Panc1 (cell line): ENCODE data around the gene MRRF. TPM values are rescaled to one million over a fixed set of nuclear protein-coding genes. Genes with fewer than 3 reads are reported as not detected.

ENCODE experiments used
- ATAC-seq: fragments of 200-7000 bp; cut with Tn5 transposase; 2 replicates; pipeline ENCODE4 v1.9.1; 2020; ENCODE audit warnings: mild to moderate bottlenecking, moderate library complexity
- BruUV-seq: library from RNA; stranded (reverse); fragments of 400-500 nt; replicated peaks from 2 replicates; lab custom pipeline; 2021; lab: Mats Ljungman, UMichigan
- CTCF ChIA-PET: fragments of 300-600 bp; sonication (Branson Sonifier 250); formaldehyde crosslinking; loops from one replicate; lab custom pipeline; 2022; ENCODE audit warnings: antibody characterized with exemption; lab: Charles Lee
- POLR2A ChIA-PET: fragments of 300-600 bp; sonication (Branson Sonifier 250); formaldehyde crosslinking; loops from one replicate; lab custom pipeline; 2022; ENCODE audit warnings: antibody characterized with exemption; lab: Charles Lee
- DNase-seq: peaks from one replicate; pipeline ENCODE4 v3.0.0-alpha.2; 2010; ENCODE audit warnings: low read depth, low spot score
- H3K27ac ChIP-seq: 2 replicates; pipeline ENCODE4 v1.5.1; 2011; ENCODE audit warnings: mild to moderate bottlenecking, low read length, inconsistent platforms
- H3K27me3 ChIP-seq: fragments of 200-500 bp; sonication (Bioruptor generic); 2 replicates; pipeline ENCODE4 v1.6.0; 2014; ENCODE audit warnings: low read length, inconsistent platforms; ENCODE audit not compliant: control insufficient read depth, insufficient read depth
- H3K36me3 ChIP-seq: fragments of 200-500 bp; sonication (Bioruptor generic); 2 replicates; pipeline ENCODE4 v1.5.1; 2014; ENCODE audit warnings: inconsistent platforms, mild to moderate bottlenecking, low read length, moderate library complexity; ENCODE audit not compliant: control insufficient read depth, insufficient read depth
- H3K4me1 ChIP-seq: 2 replicates; pipeline ENCODE4 v1.5.1; 2011; ENCODE audit warnings: inconsistent platforms, mild to moderate bottlenecking, low read length, moderate library complexity; ENCODE audit not compliant: control insufficient read depth, insufficient read depth
- H3K4me3 ChIP-seq, 2 experiments: 2 replicates each; pipeline ENCODE4 v1.5.1; 2011 to 2012; ENCODE audit warnings: low read depth in 2 of 2, low read length in 2 of 2, mild to moderate bottlenecking in 2 of 2, inconsistent platforms in 1 of 2, moderate library complexity in 1 of 2
- H3K9me3 ChIP-seq: fragments of 200-500 bp; sonication (Bioruptor generic); 2 replicates; pipeline ENCODE4 v1.5.1; 2014; ENCODE audit warnings: low read depth, mild to moderate bottlenecking, inconsistent platforms, low read length, moderate library complexity; ENCODE audit not compliant: control insufficient read depth, insufficient read depth
- CTCF ChIP-seq: fragments of 450-650 bp; IDR thresholded peaks from 2 replicates; pipeline ENCODE4 v1.5.1; 2017; ENCODE audit warnings: mild to moderate bottlenecking
- POLR2AphosphoS5 ChIP-seq: IDR thresholded peaks from 2 replicates; pipeline ENCODE4 v1.6.1; 2012; ENCODE audit warnings: mild to moderate bottlenecking, low read depth, low read length, moderate library complexity
- REST ChIP-seq, 2 experiments: IDR thresholded peaks; 2 replicates each; pipeline ENCODE4 v1.6.1; 2011 to 2012; ENCODE audit warnings: low read depth in 2 of 2, control low read depth in 1 of 2, low read length in 1 of 2, mild to moderate bottlenecking in 1 of 2, moderate library complexity in 1 of 2; ENCODE audit not compliant: insufficient read depth in 1 of 2
- SIN3A ChIP-seq: IDR thresholded peaks from 2 replicates; pipeline ENCODE4 v1.6.1; 2012; ENCODE audit warnings: low read depth, mild to moderate bottlenecking, low read length, moderate library complexity, borderline replicate concordance; ENCODE audit not compliant: insufficient read depth
- TCF7L2 ChIP-seq: IDR thresholded peaks from 2 replicates; pipeline ENCODE4 v1.6.1; 2011; ENCODE audit warnings: mild to moderate bottlenecking, low read depth, low read length, inconsistent platforms
- in situ Hi-C: cut with HindIII; loops from 2 replicates; pipeline ENCODE4 v1.10.0; 2016; ENCODE audit warnings: low sequenced_read_pairs, low pct_unique_long_range_greater_than_20kb
- intact Hi-C: fragments of 100-400 bp; cut with micrococcal nuclease; formaldehyde crosslinking; loops from one replicate; pipeline ENCODE4 v1.10.0; 2022; ENCODE audit not compliant: unreplicated experiment
- total RNA-seq: library from RNA; stranded (reverse); gene quantifications from one replicate; pipeline ENCODE4 v1.2.1, GENCODE V29; 2021; ENCODE audit not compliant: unreplicated experiment

MRRF gene
- total RNA-seq, 1 experiment from 2014 or later, result 28.4 TPM

GRCh38 chr9:122307061-122307460 is 42.4 kb downstream of the MRRF start:
- Histone ChIP-seq H3K4me3 (no peak overlapping the region), H3K36me3 (peaks cover 4% of the 10 kb centered on the region; the same call in 1 of the 2 replicates), H3K27ac (no peak overlapping the region), H3K9me3 (no peaks in the 10 kb centered on the region), H3K27me3 (no peaks in the 10 kb centered on the region), H3K4me1 (no peaks in the 10 kb centered on the region)
- in situ Hi-C loops, result no loop called here
- TF ChIP-seq SIN3A (no peak), TCF7L2 (no peak), REST (IDR thresholded peaks at IDR 0.05; ENCODE audit: insufficient read depth in 1 of 2, low read depth in 2 of 2, low read length in 1 of 2) (no peak), POLR2AphosphoS5 (no peak), CTCF (no peak)
- BruUV-seq, result no TSS peak
- DNase-seq (no peak), ATAC-seq (no peak)
- intact Hi-C loops, result no loop called here
- ChIA-PET POLR2A (no interaction called here), CTCF (no interaction called here)

GRCh38 chr9:122307925-122308324 is 43.2 kb downstream of the MRRF start:
- ATAC-seq, result no peak
- no peak for DNase-seq
- intact Hi-C loops, result no loop called here
- in situ Hi-C loops, result no loop called here
- Histone ChIP-seq H3K27ac (no peak overlapping the region), H3K36me3 (peaks cover 4% of the 10 kb centered on the region), H3K9me3 (no peaks in the 10 kb centered on the region), H3K27me3 (no peaks in the 10 kb centered on the region), H3K4me3 (no peak overlapping the region), H3K4me1 (no peaks in the 10 kb centered on the region)
- POLR2A ChIA-PET, result no interaction called here
- CTCF ChIA-PET, result no interaction called here
- BruUV-seq, result no TSS peak
- no peak for TF ChIP-seq POLR2AphosphoS5
- TF ChIP-seq CTCF, result no peak
- TF ChIP-seq REST (IDR thresholded peaks at IDR 0.05; ENCODE audit: insufficient read depth in 1 of 2, low read depth in 2 of 2, low read length in 1 of 2), result no peak
- no peak for TF ChIP-seq TCF7L2
- no peak for TF ChIP-seq SIN3A
